K562 (cell line): ENCODE results near the gene CS. TPM values are rescaled to one million over a fixed set of nuclear protein-coding genes. Genes with fewer than 3 reads are reported as not detected.

ENCODE experiments used
- CCAR2 ChIP-seq: fragments of 200-400 bp; formaldehyde crosslinking; IDR thresholded peaks from 2 replicates; pipeline ENCODE4 v1.6.1; 2017; ENCODE audit warnings: mild to moderate bottlenecking, low read depth, low read length
- CEBPB ChIP-seq: fragments of 450-650 bp; IDR thresholded peaks from 2 replicates; pipeline ENCODE4 v1.6.1; 2016; ENCODE audit warnings: missing genetic modification characterization, missing compliant biosample characterization
- NCOA1 ChIP-seq: fragments of 450-650 bp; IDR thresholded peaks from 2 replicates; pipeline ENCODE4 v1.6.1; 2016; ENCODE audit warnings: low read depth
- NR0B1 ChIP-seq: fragments of 450-650 bp; IDR thresholded peaks from one replicate; pipeline ENCODE4 v1.6.1; 2018; ENCODE audit warnings: mild to moderate bottlenecking, moderate library complexity; ENCODE audit not compliant: partially characterized antibody
- PREB ChIP-seq: sonication (generic); formaldehyde crosslinking; IDR thresholded peaks from 2 replicates; pipeline ENCODE4 v1.8.1; 2023; ENCODE audit warnings: mild to moderate bottlenecking, missing genetic modification reagents
- TARDBP ChIP-seq: fragments of 450-650 bp; IDR thresholded peaks from 2 replicates; pipeline ENCODE4 v1.6.1; 2016
- ZNF197 ChIP-seq: fragments of 200-800 bp; sonication (Bioruptor generic); IDR thresholded peaks from 2 replicates; pipeline ENCODE4 v1.6.1; 2016; ENCODE audit warnings: low read depth, missing genetic modification characterization, missing compliant biosample characterization
- ZNF407 ChIP-seq: fragments of 450-650 bp; IDR thresholded peaks from 2 replicates; pipeline ENCODE4 v1.6.1; 2016; ENCODE audit warnings: low read depth
- polyA plus RNA-seq, 8 experiments: library from polyadenylated mRNA; depleted of rRNA in 4 of 8; stranded (reverse) in 5 of 8; unstranded in 3 of 8; fragments of >200 nt; fragmentation: Nextera tagmentation in 2 of 8; fragmentation: Illumina TruSeq in 1 of 8; extraction: Ambion mirVana in 2 of 8; extraction: Trizol in 1 of 8; gene quantifications; 2 replicates each; pipeline versions ENCODE4 v1.2.1 to v1.2.3, GENCODE V29; 2011 to 2014; ENCODE audit warnings: inconsistent platforms in 1 of 8, missing spikeins in 1 of 8
- total RNA-seq, 7 experiments: library from RNA; depleted of rRNA in 6 of 7; stranded (reverse); fragments of >200 nt in 6 of 7; fragmentation: Illumina TruSeq in 2 of 7; extraction: Trizol in 2 of 7; gene quantifications; 2 replicates each; pipeline versions ENCODE4 v1.2.1 to v1.2.3, GENCODE V29; 2011 to 2021; ENCODE audit warnings: low replicate concordance in 1 of 7
- TF ChIP-seq, protein P1 (sequence below): fragments of 450-650 bp; formaldehyde crosslinking; IDR thresholded peaks from 2 replicates; pipeline ENCODE4 v1.4.0; 2022; ENCODE audit warnings: mild to moderate bottlenecking, moderate library complexity
- TF ChIP-seq, protein P2 (sequence below), 3 experiments: fragments of 200-800 bp in 1 of 3; fragments of 250-450 bp in 1 of 3; fragments of 450-650 bp in 1 of 3; sonication (Bioruptor Pico) in 1 of 3; sonication (Bioruptor generic) in 1 of 3; formaldehyde crosslinking in 1 of 3; IDR thresholded peaks; 2 replicates each; pipeline versions ENCODE4 v1.6.1 to v1.8.0; 2016 to 2022; ENCODE audit warnings: mild to moderate bottlenecking in 2 of 3, missing genetic modification characterization in 2 of 3, missing compliant biosample characterization in 1 of 3, moderate library complexity in 1 of 3

CS gene
- total and polyA plus RNA-seq, 9 of the 15 experiments (the other 6 are each of a cell fraction or from before 2014, with no cell fraction given), result 99.9 to 390 (median 149) TPM

DNA sequence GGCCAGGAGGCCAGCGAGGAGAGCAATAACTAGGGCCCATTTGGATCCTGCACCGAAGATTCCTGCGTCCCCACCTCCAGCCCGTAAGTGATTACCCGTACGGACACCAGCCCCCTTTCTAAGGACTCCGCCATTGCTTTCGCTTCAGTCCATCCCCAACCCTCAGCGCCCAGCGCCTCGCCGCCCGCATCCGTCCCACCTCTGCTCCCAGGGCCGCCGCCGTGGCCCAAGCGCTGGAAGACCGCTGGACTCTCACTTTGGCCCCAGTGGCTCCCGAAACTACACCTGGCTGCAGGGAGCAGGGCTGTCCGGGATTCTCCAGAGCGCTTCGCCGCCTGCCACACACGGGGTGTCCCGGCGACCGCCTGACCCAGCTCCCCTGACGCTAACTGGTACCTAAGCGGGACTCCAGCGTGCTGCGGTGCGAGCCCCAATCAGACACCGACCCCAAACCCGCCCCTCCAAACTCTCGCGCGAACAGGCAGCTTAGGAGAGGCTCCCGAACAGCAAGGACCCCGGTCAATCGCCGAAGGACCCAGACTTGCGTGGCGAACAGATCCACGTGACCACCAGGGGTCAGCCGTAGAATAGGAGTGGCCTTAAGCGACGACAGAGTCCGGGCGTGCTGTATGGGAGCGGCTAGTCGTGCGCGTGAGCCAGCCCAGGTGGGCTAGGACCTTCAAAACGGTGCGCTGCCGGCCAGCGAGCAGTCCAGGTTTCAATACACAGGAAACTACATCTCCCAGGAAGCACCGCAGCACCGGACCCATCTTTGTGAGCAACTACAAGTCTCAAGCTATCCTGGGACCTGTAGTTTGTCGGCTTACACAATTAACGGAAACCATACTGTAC is 15.7 kb upstream of the CS start, which contains the start of gene CNPY2 (continued):
- no peak for TF ChIP-seq PREB
- peak; percentile 63 for TF ChIP-seq CEBPB (tag)
- no peak for TF ChIP-seq NCOA1
- TF ChIP-seq, protein P1, sequence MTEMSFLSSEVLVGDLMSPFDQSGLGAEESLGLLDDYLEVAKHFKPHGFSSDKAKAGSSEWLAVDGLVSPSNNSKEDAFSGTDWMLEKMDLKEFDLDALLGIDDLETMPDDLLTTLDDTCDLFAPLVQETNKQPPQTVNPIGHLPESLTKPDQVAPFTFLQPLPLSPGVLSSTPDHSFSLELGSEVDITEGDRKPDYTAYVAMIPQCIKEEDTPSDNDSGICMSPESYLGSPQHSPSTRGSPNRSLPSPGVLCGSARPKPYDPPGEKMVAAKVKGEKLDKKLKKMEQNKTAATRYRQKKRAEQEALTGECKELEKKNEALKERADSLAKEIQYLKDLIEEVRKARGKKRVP (CRISPR knock-in tag), result no peak
- no peak for TF ChIP-seq CCAR2
- peak; percentile 94 for TF ChIP-seq ZNF197 (CRISPR knock-in tag)
- no peak for TF ChIP-seq ZNF407
- no peak for TF ChIP-seq TARDBP
- TF ChIP-seq, protein P2, sequence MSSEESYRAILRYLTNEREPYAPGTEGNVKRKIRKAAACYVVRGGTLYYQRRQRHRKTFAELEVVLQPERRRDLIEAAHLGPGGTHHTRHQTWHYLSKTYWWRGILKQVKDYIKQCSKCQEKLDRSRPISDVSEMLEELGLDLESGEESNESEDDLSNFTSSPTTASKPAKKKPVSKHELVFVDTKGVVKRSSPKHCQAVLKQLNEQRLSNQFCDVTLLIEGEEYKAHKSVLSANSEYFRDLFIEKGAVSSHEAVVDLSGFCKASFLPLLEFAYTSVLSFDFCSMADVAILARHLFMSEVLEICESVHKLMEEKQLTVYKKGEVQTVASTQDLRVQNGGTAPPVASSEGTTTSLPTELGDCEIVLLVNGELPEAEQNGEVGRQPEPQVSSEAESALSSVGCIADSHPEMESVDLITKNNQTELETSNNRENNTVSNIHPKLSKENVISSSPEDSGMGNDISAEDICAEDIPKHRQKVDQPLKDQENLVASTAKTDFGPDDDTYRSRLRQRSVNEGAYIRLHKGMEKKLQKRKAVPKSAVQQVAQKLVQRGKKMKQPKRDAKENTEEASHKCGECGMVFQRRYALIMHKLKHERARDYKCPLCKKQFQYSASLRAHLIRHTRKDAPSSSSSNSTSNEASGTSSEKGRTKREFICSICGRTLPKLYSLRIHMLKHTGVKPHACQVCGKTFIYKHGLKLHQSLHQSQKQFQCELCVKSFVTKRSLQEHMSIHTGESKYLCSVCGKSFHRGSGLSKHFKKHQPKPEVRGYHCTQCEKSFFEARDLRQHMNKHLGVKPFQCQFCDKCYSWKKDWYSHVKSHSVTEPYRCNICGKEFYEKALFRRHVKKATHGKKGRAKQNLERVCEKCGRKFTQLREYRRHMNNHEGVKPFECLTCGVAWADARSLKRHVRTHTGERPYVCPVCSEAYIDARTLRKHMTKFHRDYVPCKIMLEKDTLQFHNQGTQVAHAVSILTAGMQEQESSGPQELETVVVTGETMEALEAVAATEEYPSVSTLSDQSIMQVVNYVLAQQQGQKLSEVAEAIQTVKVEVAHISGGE (CRISPR knock-in tag; IDR thresholded peaks at IDR 0.05), result peak in 1 of 3 experiments; percentile 89; a peak in 2 of 6 replicates
- TF ChIP-seq NR0B1, result no peak
